GM15510 (cell line): ENCODE results near the gene DBT.

Experiments
- POLR2A ChIP-seq: IDR thresholded peaks from 3 replicates; pipeline ENCODE4 v1.6.1; 2011; ENCODE audit warnings: borderline replicate concordance; ENCODE audit not compliant: insufficient read length; ENCODE audit errors: extremely low read depth

The DBT gene

GRCh38 chr1:100215101-100215500, 34.5 kb downstream of the DBT start:
- no peak for TF ChIP-seq POLR2A

- no peak for TF ChIP-seq POLR2A
Measured at GRCh38 chr1:100213141-100213540, 36.5 kb downstream of the DBT start.

- no peak for TF ChIP-seq POLR2A
Measured at GRCh38 chr1:100206301-100206700, 43.3 kb downstream of the DBT start.

DNA sequence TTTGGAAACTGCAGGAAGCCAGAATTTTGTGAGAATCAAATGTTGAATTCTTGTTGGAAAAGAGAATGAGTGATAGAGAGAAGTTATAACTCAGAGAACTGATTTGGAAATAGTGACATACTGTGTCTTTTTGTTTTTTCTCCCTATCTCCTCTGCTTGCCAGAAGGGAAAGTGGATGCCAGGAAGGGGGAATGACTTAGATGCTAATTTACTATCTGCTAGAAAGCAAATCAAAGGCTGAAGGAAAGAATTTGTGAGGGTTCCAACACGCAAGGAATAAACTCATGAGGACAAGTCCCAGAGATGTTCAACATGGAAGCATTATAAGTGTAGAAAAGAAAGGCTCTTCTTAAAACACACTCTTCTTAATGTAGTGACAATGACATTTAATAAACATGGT, 51.0 kb downstream of the DBT start:
- TF ChIP-seq POLR2A, result no peak

GRCh38 chr1:100188617-100189016, 61.0 kb downstream of the DBT start:
- TF ChIP-seq POLR2A, result no peak

- TF ChIP-seq POLR2A, result no peak
Measured at GRCh38 chr1:100187912-100188311, 61.7 kb downstream of the DBT start.

- TF ChIP-seq POLR2A, result no peak
Measured at GRCh38 chr1:100184536-100184935, 65.1 kb downstream of the DBT start.

- TF ChIP-seq POLR2A, result no peak
Measured at GRCh38 chr1:100183370-100183769, 66.3 kb downstream of the DBT start.

DNA sequence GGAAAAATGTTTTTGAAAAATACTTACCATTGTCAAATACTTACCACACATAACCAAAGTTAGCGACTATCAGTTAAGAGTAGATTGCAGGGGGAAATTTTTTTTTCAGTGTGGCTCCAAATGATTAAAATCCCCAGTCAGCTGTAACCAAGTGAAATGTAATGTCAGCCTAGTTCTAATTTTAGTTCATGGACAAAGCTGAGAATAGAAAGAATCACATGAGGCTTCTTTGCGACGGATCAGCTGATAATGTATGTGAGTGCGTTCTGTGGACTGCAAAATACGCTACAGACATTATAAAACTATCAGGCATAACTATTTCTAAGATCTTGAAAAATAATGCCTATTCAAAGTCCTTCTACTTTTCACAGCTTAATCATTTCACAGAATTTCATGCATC, 71.5 kb downstream of the DBT start, which contains the start of gene LRRC39:
TSS of gene LRRC39 (minus strand) at position 166 of the 400 bp plus-strand sequence. CDS start 9,740 bp downstream, outside the sequence.
- no peak for TF ChIP-seq POLR2A

DNA sequence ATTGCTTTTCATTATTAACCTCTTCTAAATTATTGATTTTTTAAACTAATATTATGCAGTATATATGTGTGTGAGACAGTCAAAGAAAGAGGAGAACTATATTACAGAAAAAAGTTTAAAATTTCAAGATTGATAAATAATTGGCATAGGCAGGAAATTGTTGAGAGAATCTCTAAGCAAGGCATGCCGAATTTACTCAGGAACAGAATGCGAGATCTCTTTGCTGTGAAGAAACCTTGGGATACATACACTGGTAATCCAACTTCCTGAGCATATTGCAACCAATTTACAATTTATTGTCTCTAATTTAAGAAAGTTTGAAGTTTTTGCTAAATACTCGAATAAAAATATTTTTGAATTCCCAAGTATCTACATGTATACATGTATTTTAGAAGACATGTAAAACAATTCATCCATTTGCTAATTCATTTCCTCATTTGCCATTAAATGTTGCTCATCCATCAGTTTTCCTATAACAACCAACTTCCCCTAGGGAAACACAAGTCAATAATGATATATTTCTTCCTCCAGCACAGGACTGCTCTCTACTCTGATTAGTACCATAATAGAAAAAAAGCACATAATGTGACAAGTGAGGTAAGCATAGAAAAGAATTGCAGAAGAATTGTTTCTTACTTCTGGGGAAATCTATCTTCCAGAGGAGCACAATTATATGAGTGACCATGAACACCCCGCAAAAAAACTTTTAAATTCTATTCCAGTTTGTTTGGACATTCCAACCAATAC, 72.2 kb downstream of the DBT start:
- TF ChIP-seq POLR2A, result no peak

DNA sequence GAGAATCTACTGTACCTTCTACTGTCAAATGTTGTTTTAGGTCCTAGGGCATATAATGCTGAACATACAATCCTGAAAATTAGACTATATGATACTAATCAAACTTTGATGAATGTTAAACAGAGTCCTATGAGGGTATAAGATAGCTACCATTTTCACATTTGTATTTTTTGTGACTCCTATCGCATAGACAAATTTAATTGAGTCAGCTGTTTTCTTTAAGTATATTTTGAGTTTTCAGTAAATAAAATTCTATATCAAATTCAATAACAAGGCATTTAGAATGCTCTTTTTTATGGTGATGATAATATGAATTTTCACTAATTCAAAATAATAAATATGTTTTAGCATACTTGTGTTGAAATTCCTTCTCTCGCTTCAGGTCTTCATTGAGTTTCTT, 81.6 kb downstream of the DBT start:
- TF ChIP-seq POLR2A, result no peak

DNA sequence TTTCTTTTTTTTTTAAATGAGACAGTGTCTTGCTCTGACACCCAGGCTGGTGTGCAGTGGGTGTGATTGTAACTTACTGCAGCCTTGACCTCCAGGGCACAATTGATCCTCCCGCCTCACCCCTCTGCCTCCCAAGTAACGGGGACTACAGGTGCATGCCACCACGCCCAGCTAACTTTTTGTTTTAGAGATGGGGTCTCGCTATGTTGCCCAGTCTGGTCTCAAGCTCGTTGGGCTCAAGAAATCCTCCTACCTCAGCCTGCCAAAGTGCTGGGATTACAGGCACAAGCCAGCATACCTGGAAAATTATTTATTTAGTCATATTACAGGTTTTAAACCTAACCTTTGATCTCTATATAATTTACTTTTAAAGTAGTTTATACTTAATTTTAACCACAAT, 84.9 kb downstream of the DBT start:
- no peak for TF ChIP-seq POLR2A

GRCh38 chr1:100164216-100164615, 85.4 kb downstream of the DBT start:
- TF ChIP-seq POLR2A, result no peak

DNA sequence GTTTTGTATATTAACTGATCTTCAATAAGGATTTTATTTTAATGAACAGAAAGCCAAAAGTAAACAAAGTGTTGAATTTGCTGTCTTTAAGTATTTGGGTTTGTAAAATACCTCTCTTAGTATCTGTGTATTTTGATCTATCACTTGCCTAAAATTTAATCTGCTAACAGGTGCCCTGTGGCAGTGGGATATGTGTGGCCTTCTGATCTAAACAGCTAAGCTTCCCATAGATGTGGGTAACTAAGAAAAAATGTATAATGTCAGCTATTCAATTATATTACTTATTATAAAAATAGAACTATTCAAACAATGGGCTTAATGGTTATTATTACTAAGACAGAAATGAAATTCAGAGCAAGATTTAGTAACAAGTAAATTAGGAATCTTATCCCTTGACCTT, 86.8 kb downstream of the DBT start:
- no peak for TF ChIP-seq POLR2A

GRCh38 chr1:100152271-100152670, 97.4 kb downstream of the DBT start:
- no peak for TF ChIP-seq POLR2A

- TF ChIP-seq POLR2A, result no peak
Measured at GRCh38 chr1:100151679-100152078, 98.0 kb downstream of the DBT start.

- TF ChIP-seq POLR2A, result no peak
Measured at GRCh38 chr1:100147875-100148274, 101.8 kb downstream of the DBT start.

DNA sequence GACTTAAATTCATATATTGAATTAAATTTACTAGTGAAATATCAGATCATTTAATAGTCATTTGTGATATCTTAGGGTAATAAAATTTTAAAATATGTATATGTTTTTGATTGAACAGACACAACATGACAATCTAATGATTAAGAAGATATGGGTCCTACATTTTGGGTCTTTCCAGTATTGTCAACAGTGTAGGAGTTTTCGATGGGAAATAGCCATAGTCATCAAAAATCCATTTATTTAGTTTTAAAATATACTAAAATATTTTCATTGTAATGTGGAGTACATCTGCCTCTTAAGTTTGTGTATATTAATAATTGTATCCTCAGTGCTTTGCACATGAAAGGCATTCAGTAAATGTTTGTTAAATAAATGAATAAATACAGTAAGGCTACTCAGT, 102.7 kb downstream of the DBT start:
- no peak for TF ChIP-seq POLR2A

DNA sequence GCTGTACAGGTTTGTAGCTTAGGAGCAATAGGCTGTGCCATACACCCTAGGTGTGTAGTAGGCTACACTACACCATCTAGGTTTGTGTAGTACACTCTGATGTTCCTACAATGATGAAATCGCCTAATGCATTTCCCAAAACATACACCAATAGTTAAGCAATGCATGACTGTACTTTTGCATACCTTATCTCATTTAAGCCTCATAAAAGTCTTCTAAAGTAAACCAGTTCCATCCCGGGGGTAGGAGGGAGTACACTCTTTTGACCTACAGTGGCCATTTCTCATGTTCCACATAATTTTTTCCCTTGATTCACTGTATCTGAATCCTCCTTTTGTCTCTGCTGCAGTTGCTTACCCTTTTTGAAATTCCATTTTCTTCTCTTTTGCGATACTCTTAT, 104.5 kb downstream of the DBT start:
- no peak for TF ChIP-seq POLR2A
